Left ventricle myocardium superior (tissue), 1 donor: Measurements from ENCODE around the gene TMEM50A. TPM values are rescaled to one million over a fixed set of nuclear protein-coding genes. Genes with fewer than 3 reads are reported as not detected.
"Not testable (repeated sequence)": the region's sequence is repeated elsewhere in the genome, so short reads cannot be mapped to it uniquely, and the experiment has no call there.

Source experiments
- ATAC-seq: fragments of 200-7000 bp; cut with Tn5 transposase; one replicate; pipeline ENCODE4 v1.9.1; 2020; ENCODE audit warnings: mild to moderate bottlenecking, moderate library complexity
- DNase-seq: peaks from one replicate; pipeline ENCODE4 v3.0.0-alpha.2; 2020
- intact Hi-C: fragments of 100-400 bp; cut with micrococcal nuclease; formaldehyde crosslinking; loops from one replicate; pipeline ENCODE4 v1.11.0; 2022
- total RNA-seq: library from RNA; stranded (reverse); fragmentation: NEBNext Ultra II Directional; extraction: Animal tissue kit (Norgen Biotek cat#: 25700); gene quantifications from one replicate; pipeline ENCODE4 v1.2.1, GENCODE V29; 2021
- donor health status: DM: no; HTN: yes; CAD: no; lungs with severe emphysema.

Gene TMEM50A
- total RNA-seq, 1 donor from 2014 or later, result 73.1 TPM

DNA sequence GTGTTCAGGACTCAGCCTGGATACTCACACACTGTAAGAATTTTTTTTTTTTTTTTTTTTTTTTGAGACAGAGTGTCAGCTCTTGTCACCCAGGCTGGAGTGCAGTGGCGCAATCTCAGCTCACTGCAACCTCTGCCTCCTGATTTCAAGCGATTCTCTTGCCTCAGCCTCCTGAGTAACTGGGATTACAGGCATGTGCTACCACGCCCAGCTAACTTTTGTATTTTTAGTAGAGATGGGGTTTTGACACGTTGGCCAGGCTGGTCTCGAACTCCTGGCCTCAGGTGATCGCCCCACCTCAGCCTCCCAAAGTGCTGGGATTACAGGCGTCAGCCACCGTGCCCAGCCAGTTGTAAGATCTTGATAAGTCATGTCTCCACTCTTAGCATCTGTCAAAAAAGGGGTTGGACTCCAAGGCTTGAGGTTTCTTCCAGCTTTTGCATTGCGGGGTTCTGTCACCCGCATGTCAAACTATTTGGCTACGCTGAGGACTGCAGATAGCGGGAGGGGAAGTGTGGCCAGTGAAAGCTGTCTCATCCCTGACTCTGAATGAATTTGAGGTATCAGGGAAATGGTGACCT, 31.6 kb downstream of the TMEM50A start:
- intact Hi-C loops, DNase-seq, ATAC-seq: not testable (repeated sequence)

DNA sequence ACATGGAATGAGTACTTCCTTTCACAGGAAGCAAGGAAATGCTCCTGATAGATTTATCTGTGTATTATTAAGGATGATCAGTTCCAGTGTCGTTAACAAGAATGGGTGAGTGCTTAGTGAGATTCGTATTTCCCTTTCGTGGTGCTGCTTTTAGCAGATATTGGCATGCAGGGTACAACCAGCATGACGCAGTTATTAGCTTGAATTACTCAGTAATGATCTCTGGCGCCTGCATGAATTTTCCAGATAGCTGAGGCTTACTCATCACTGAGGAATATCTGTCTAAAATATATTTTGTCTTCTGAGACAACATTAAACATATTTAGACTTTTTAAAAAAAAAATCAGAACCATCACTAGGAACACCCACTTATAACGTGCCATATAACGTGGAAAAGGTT, 33.6 kb downstream of the TMEM50A start:
- intact Hi-C loops, DNase-seq, ATAC-seq: not testable (repeated sequence)

DNA sequence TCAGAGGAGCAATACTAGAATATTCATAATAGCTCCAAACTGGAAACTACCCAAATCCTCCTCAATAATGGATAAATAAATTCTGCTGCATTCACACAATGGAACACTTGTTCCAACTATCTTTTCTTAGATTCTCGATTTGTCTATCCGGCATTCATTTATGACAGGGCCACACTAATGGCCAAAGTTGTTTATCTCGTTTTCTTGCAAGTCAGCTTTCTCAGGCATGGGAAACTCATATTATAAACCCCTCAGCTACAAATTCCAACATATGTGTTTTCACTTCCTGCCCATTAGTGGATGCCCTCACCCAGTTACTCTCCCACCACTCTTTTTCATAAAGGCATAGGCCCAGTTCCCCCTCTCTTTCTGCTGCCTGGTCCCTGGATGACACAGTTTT, 40.2 kb downstream of the TMEM50A start:
- DNase-seq, intact Hi-C loops, ATAC-seq: not testable (repeated sequence)

DNA sequence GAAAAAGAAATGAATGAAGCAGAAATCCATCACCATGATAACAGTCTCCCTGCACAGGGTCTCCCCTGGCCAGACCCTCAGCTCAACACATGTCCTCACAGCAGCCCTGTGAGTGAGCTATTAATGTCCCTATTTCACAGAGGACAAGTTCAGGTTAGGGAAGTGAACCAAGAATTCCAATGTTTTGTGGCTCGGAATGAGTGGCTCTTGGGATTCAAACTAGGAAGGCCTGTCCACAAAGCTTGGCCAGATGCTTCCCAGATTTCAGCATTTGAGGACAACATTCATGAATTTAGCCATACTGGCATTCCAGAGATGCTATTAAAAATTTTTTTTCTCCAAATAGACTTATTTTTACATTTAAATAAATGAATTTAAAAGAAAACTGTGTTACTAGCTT, 44.4 kb downstream of the TMEM50A start:
- intact Hi-C loops, DNase-seq: not testable (repeated sequence)
- ATAC-seq, result peak; percentile 54

DNA sequence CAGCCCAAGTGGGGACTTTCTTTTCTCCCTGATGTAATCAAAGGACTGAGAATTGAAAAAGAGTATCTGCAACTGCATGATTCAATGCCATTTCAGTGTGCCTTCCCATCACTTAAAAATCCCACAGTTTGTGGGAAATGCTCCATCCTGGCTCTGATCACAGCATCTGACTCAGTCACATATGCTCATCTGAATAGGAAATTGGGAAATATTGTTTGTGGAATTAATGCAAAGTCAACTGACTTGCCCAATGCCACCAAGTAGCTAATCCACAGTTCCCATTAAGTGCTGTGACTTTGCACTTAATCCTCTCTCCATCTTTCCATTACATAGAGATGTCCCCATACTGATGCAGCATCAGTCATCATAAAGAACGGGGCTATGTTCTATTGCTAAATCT, 45.0 kb downstream of the TMEM50A start:
- intact Hi-C loops, DNase-seq: not testable (repeated sequence)
- peak; percentile 42 for ATAC-seq

DNA sequence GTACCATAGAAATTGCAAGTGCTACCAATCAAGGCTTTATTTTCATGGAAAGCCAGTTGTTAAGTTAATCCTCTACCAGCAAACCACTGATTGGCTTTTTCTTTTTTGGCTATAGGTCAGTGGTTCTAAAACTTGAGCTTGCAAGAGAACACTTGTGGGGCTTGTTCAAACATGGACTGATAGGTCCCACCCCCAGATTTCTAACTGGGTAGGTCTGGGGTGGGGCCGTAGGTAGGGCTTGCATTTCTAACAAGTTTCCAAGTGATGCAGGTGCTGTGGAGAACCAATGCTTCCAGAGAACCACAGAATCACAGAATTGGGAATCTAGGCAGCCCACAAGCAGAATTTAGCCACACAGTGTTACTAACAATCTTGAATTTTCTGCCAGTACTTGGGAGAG, 45.7 kb downstream of the TMEM50A start:
- DNase-seq, ATAC-seq, intact Hi-C loops: not testable (repeated sequence)

DNA sequence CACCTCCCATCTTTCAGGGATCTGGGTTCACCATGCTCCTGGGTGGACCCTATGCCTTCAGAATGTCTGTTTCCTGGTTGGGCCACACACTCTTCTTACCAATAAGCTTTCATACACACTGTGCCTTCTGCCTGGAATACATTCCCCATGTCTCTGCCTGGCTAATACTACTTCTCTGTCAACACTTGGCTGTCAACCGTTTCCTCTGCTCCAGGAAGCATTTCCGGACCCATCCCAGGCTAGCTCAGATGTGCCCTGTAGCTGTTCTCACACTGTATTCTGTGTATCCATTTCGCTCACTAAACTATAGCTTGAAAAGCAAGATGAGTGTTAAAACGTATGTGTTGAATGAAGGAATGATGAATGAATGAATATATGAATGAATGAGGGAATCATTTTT, 49.0 kb downstream of the TMEM50A start:
- DNase-seq, intact Hi-C loops: not testable (repeated sequence)
- peak; percentile 20 for ATAC-seq

DNA sequence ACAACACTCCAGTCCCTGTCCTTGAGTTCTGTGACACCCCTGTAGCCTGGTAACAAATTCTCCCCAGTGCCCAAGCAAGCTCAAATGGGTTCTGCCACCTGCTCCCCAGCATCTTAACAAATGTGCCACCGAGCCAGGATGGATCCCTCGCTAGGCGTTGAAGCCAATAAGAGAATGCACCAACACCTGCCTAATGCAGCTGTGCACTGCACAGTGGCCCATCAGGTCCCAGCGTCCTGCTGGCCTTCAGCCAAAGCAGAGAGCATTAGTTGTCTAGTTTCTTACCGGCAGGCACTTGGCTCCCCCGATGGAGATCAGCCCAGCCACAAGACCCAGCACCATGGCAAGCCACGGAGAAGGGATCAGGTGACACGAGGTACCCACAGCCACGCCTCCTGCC, 50.6 kb downstream of the TMEM50A start:
- ATAC-seq, intact Hi-C loops: not testable (repeated sequence)

DNA sequence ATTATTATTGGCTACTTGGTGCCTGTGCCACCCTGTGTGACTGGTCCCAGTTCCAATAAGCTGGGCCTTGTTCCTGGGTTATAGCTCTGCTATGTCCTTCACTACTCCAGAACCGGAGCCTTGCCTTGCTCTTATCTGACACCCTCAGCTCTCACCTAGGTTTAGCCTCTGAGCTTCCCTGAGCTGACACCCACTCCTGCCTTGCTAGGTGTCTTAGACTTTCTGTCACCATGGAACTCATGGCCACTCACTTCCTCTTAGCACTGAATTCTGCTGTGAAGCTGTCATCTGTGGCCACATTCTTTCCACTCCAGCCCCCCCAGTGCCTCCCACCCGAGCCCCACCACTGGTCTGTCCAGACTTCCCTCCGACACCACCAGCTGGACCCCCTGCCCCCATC, 51.6 kb downstream of the TMEM50A start:
- not testable (repeated sequence) for ATAC-seq

More for the DNA sequence above, 50.6 kb downstream of the TMEM50A start:
- not testable (repeated sequence) for DNase-seq

DNA sequence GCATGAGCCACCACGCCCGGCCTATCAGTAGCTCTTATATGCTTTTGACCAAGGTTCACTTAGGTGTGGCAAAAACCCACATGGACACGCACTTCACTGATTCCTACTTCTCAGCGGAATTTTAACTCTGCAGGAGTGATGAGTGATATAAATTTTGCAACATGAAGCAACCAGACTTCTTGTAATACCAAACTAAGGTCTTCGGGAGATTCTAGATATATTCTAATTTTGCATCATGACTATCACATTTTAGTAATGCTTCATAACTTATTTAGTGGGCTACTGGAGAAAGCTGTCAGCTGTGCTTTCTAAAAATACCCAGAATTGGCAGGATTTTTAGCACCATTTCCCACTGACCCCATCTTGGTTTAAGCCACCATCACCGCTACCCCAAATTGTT, 54.7 kb downstream of the TMEM50A start:
- no peak for DNase-seq
- intact Hi-C loops, result no loop called here
- no peak for ATAC-seq

More for the DNA sequence above, 51.6 kb downstream of the TMEM50A start:
- intact Hi-C loops, DNase-seq: not testable (repeated sequence)

DNA sequence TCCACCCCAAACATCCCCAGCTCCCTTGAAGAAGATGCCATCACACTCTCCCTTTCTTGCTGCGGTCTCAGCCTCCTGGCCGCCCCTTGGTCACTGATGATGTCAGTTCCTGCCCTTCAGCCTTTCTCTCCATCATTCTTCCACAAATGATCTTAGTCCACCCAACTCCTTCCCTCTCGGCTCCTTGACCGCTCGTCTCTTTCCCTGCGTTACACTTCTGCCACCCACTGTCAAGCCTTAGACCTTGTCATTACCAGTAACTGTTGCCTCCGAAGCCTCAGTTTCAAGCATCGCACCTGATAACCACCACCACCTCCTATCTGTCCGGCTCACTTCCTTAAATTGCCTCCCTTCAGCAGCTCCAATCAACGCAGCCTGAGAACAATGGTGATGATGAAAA, 59.4 kb downstream of the TMEM50A start:
- intact Hi-C loops, DNase-seq: not testable (repeated sequence)
- ATAC-seq, result peak; percentile 76

DNA sequence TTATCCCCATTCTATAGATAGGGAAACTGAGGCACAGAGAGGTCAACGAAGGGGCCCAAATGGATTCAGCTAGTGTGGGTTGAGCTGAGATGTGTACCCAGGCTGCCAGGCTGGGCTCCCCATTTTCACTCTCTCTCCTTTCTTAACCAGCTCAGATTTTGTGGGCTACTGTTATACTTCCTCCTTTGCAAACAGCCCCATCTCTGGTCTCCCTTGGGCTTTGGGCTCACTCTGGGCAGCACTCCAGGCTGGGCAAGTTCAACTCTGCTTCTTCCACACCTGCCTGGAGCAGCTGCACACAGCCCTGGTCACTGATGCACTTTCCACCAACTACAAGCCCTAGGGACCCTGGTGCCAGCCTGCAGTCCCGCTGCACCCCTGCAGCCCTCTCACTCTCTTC, 59.9 kb downstream of the TMEM50A start:
- intact Hi-C loops, ATAC-seq, DNase-seq: not testable (repeated sequence)

DNA sequence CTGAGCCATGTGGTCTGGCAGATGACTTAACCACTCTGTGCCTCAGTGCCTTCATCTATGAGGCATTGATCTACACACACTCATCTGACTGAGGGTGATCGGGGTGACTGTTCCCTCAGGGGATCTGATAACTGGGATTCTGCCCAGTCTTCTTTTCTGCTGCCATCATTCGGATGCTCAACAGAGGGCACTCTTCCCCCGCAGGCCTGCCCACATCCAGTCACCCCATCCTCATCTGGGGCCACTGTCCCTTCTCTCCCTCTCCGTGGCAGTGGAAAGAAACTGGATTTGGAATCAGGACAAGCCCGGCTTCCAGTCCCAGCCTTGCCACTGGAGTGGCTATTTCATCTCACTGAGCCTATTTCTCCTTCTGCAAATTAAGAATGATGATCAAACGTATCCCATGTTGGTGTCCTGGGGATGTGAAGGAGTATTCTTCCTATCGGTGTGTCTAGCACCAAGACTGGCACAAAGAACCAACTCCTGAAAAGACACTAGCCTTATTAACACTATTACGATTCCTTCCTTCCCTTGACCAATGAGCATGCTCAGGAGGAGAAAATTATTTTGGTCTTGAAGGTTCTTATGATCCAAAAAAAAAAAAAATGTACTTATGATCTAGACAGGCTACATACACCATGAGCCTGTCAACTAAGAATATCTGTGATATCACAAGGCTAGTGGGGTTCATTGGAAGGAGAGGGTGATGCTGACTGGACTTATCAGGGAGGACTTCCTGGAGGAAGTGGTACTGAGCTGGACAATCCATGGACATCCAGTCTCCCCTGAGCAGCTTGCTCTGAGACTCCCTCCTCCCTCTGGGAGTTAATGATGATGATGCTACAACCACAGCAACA, 65.0 kb downstream of the TMEM50A start:
- DNase-seq, intact Hi-C loops: not testable (repeated sequence)
- ATAC-seq, result peak; percentile 71

DNA sequence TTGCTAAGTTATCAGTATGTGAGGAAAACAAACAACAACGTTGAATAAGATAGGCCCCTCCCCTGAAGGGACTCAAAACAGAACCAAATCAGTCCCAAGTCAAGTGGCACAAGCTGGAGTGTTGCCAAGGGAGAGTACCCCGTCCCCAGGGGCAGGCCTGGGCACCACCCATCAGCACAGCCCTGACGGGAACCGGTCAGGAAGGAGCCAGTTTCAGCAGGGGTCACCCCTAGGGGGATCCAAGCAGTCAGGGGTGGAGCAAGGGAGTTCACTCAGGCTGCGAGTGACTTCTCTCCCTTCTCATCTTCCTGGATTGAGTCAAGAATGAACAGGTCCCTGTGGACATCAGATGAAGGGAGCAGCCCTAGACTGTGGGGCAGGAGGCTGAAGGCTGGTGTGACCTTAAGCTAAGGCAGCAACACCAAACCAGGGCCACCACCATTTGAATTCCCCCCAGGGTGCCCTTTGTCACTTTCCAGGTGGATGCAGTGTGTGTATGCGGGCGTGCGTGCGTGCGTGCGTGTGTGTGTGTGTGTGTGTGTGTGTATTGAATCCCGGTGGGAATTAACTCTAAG, 67.7 kb downstream of the TMEM50A start:
- ATAC-seq, intact Hi-C loops, DNase-seq: not testable (repeated sequence)

DNA sequence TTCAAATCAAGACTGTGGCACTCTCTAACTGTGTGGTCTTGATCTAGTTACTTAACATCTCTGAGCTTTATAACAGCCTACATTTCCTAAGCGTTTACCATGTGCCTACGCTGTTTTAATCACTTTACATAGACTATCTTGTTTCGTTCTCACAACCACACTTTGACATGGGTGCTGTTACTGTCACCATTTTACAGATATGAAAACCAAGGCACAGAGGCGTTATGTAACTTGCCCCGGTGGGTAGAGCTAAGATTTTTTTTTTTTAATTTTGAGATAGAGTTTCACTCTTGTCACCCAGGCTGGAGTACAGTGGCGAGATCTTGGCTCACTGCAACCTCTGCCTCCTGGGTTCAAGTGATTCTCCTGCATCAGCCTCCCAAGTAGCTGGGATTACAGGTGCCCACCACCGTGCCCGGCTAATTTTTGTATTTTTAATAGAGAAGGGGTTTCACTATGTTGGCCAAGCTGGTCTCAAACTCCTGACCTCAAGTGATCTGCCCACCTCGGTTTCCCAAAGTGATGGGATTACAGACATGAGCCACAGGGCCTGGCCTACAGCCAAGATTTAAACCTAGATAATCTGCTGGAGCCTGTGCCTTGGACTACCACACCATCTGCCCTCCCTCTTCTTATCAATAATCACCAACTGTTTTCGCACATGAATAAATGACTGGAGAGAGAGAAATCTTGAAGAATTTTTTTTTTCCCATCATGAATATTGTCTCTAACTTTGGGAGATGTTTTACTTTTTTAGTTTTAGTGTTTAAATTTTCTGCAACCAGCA, 71.7 kb downstream of the TMEM50A start:
- ATAC-seq, DNase-seq, intact Hi-C loops: not testable (repeated sequence)
